ENCODE results near the gene ZFYVE9. TPM values are rescaled to one million over a fixed set of nuclear protein-coding genes. Genes with fewer than 3 reads are reported as not detected.

Gene ZFYVE9
- total and polyA plus RNA-seq, 2 experiments from 2014 or later = 5.4 to 27.3 TPM

- no peak for TF ChIP-seq CTCF (conservative IDR thresholded peaks at IDR 0.05; ENCODE audit: low read depth in 2 of 2)
Observed at GRCh38 chr1:52195161-52195560, 53.3 kb downstream of the ZFYVE9 start (continued).

- no peak for ATAC-seq
- Mint-ChIP-seq H3K4me1 (no peaks in the 10 kb centered on the region), H3K36me3 (ENCODE audit: low read depth) (peaks cover 13% of the 10 kb centered on the region; the same call in 2 of the 3 replicates), H3K9me3 (peaks cover 17% of the 10 kb centered on the region), H3K4me3 (no peak overlapping the region), H3K27ac (no peak overlapping the region), H3K27me3 (ENCODE audit: insufficient read depth, low read depth, poor library complexity) (no peaks in the 10 kb centered on the region)
- peaks cover 7% of the 10 kb centered on the region; the same call in 1 of the 2 replicates for H3K36me3 ChIP-seq (ENCODE audit: insufficient read depth)
- TF ChIP-seq NANOG (IDR thresholded peaks at IDR 0.05; ENCODE audit: borderline replicate concordance) (no peak), ZNF331 (CRISPR knock-in tag; IDR thresholded peaks at IDR 0.05; ENCODE audit: low read depth) (no peak)
- no peaks in the 10 kb centered on the region for H3K9me2 ChIP-seq (ENCODE audit: insufficient read depth)
- H3K27me3 ChIP-seq (ENCODE audit: insufficient read depth) = no peaks in the 10 kb centered on the region
- H4K20me1 ChIP-seq (replicated peaks; ENCODE audit: insufficient read depth) = no peaks in the 10 kb centered on the region; the same call in none of the 2 replicates
- no peak overlapping the region for H2AFZ ChIP-seq
- H3K4me2 ChIP-seq = no peak overlapping the region
- no peak for DNase-seq (ENCODE audit: low spot score)
- H3K4me3 ChIP-seq = no peak overlapping the region
- H3K27ac ChIP-seq (ENCODE audit: low read depth) = no peak overlapping the region
- peaks cover 29% of the 10 kb centered on the region for H3K79me2 ChIP-seq (replicated peaks; ENCODE audit: insufficient read depth)
- no peaks in the 10 kb centered on the region for H3K4me1 ChIP-seq (ENCODE audit: insufficient read depth)
- H3F3A ChIP-seq (replicated peaks; ENCODE audit: low read depth) = no peaks in the 10 kb centered on the region
Observed at GRCh38 chr1:52203935-52204625, 62.2 kb downstream of the ZFYVE9 start.

GRCh38 chr1:52204696-52205095, 62.8 kb downstream of the ZFYVE9 start:
- Mint-ChIP-seq H3K36me3 (ENCODE audit: low read depth) (peaks cover 8% of the 10 kb centered on the region; the same call in 2 of the 3 replicates), H3K4me3 (no peak overlapping the region), H3K9me3 (peaks cover 12% of the 10 kb centered on the region), H3K4me1 (no peaks in the 10 kb centered on the region), H3K27ac (no peak overlapping the region), H3K27me3 (ENCODE audit: insufficient read depth, low read depth, poor library complexity) (no peaks in the 10 kb centered on the region)
- Histone ChIP-seq H3K4me2 (no peak overlapping the region), H3K27ac (ENCODE audit: low read depth) (no peak overlapping the region), H3K4me3 (no peak overlapping the region), H4K20me1 (replicated peaks; ENCODE audit: insufficient read depth) (no peaks in the 10 kb centered on the region; the same call in none of the 2 replicates), H3K36me3 (ENCODE audit: insufficient read depth) (peaks cover 7% of the 10 kb centered on the region; the same call in 1 of the 2 replicates), H3K79me2 (replicated peaks; ENCODE audit: insufficient read depth) (peaks cover 30% of the 10 kb centered on the region), H3K4me1 (ENCODE audit: insufficient read depth) (no peaks in the 10 kb centered on the region), H3K27me3 (ENCODE audit: insufficient read depth) (no peaks in the 10 kb centered on the region), H3K9me2 (ENCODE audit: insufficient read depth) (no peaks in the 10 kb centered on the region), H2AFZ (no peak overlapping the region), H3F3A (replicated peaks; ENCODE audit: low read depth) (no peaks in the 10 kb centered on the region)
- DNase-seq (ENCODE audit: low spot score) = no peak
- no peak for ATAC-seq
- TF ChIP-seq CTCF (conservative IDR thresholded peaks at IDR 0.05; ENCODE audit: low read depth in 2 of 2) (no peak), JUNB (IDR thresholded peaks at IDR 0.05; ENCODE audit: unreplicated experiment) (no peak), CREB1 (CRISPR knock-in tag; IDR thresholded peaks at IDR 0.05; ENCODE audit: low read depth) (no peak), STAT1 (IDR thresholded peaks at IDR 0.05; ENCODE audit: unreplicated experiment) (no peak), ZNF331 (CRISPR knock-in tag; IDR thresholded peaks at IDR 0.05; ENCODE audit: low read depth) (no peak), ETS1 (IDR thresholded peaks at IDR 0.05) (no peak), ZNF114 (CRISPR knock-in tag; IDR thresholded peaks at IDR 0.05) (no peak), EZH2phosphoT487 (IDR thresholded peaks at IDR 0.05; ENCODE audit: unreplicated experiment) (no peak), NANOG (IDR thresholded peaks at IDR 0.05; ENCODE audit: borderline replicate concordance) (no peak)

Data from GM23338 (cell line).